ENCODE data around the gene GP9. TPM values are rescaled to one million over a fixed set of nuclear protein-coding genes. Genes with fewer than 3 reads are reported as not detected.

GP9 gene
- total RNA-seq (2021), result not detected in 2 replicates
- Bru-seq, nascent RNA, result not detected
- not detected for BruChase-seq, experiment 1, labeled RNA remaining after a 2-hour chase
- BruChase-seq, experiment 2, labeled RNA remaining after a 6-hour chase, result not detected
- long read RNA-seq, result 0 reads

DNA sequence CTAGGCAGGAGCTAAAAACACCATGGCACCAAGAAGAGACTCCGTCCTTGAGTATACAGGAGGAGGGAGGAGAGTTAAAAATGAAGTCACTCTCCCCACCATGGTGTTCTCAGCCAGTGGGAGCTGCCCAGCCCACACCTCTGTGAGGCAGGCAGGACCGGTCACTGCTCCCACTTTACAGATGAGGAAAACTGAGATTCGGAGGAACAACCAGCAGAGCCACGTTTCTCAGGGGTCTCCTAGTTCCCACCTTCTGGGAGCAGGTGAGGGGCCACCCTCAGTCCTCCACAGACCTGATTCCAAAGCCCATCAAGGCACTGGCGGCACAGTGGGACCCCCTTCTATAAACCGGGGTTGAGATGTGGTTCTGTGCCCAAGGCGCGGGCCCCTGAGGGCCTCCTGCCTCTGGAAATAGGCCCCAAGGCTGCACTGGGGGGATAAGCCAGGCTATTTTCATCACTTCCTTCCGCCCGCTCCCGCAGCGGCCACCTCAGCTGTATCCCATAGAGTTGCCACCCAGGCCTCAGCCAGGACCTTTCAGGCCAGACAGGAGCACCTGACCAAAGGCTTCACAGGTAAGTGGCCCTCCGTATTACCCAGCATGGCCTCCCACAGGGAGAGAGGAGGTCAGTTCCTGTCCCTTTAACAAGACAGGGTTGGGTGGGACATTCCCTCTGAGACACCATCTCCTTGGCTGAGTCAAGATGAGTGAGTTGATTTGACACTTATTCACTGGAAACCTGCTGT, at the start of gene GP9:
TSS of gene GP9 (plus strand) at position 504 of the 747 bp plus-strand sequence. CDS start 961 bp downstream, outside the sequence.
- H3K9me3 ChIP-seq (ENCODE audit: low read depth, low read length, poor library complexity, severe bottlenecking), result no peaks in the 10 kb centered on the region
- no peaks in the 10 kb centered on the region for H3K27me3 ChIP-seq (replicated peaks; ENCODE audit: insufficient read depth, low read depth, low read length, poor library complexity)
- H3K4me1 ChIP-seq (ENCODE audit: insufficient read depth, low read length, poor library complexity, severe bottlenecking), result no peaks in the 10 kb centered on the region
- TF ChIP-seq EZH2 (IDR thresholded peaks at IDR 0.05; ENCODE audit: borderline replicate concordance, low read depth, low read length, poor library complexity, severe bottlenecking) (no peak), CTCF (conservative IDR thresholded peaks at IDR 0.05; ENCODE audit: low read depth, low read length) (no peak)
- no peak within 1 kb of the TSS for H3K27ac ChIP-seq (ENCODE audit: low read depth, low read length, poor library complexity, severe bottlenecking)
- no peak within 1 kb of the TSS for H3K4me3 ChIP-seq (ENCODE audit: low read depth, low read length, poor library complexity, severe bottlenecking)
- intact Hi-C loops (cut with micrococcal nuclease; ENCODE audit: unreplicated experiment), result no loop called here
- H3K36me3 ChIP-seq (ENCODE audit: insufficient read depth, low read length, poor library complexity, severe bottlenecking), result no peaks in the 10 kb centered on the region
- CTCF ChIA-PET, result interaction anchor here (0.5 kb wide), 1 partner anchor 239 kb away, joined by 8 read pairs; no protein-coding TSS in a partner anchor
- POLR2A ChIA-PET (ENCODE audit: low non-redundant PET), result no interaction called here
- no TSS peak for BruUV-seq (replicated peaks)
- no peak for DNase-seq (ENCODE audit: low spot score)

DNA sequence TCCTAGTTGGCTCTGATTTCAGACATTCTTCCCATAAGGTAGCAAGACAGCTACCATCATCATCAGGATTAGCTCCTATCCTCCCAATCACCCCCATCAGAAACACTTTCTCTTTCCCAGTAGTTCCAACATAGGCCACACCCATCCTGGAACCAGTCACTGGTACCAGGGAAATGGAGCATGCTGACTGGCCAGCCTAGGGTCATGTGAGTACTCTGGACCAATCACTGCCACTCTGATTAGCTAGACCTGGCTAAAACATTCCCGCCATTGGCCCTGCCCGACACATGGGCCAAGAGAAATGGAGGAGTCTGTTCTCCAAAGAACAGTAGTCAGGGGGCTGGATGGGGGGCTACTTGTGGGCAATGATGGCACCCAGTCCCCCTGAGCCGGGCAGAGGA, 47.1 kb upstream of the GP9 start:
- Histone ChIP-seq H3K27ac (ENCODE audit: low read depth, low read length, poor library complexity, severe bottlenecking) (no peak overlapping the region), H3K4me3 (ENCODE audit: low read depth, low read length, poor library complexity, severe bottlenecking) (no peak overlapping the region), H3K36me3 (ENCODE audit: insufficient read depth, low read length, poor library complexity, severe bottlenecking) (no peaks in the 10 kb centered on the region), H3K9me3 (ENCODE audit: low read depth, low read length, poor library complexity, severe bottlenecking) (no peaks in the 10 kb centered on the region), H3K27me3 (replicated peaks; ENCODE audit: insufficient read depth, low read depth, low read length, poor library complexity) (no peaks in the 10 kb centered on the region), H3K4me1 (ENCODE audit: insufficient read depth, low read length, poor library complexity, severe bottlenecking) (peaks cover 7% of the 10 kb centered on the region)
- POLR2A ChIA-PET (ENCODE audit: low non-redundant PET), result no interaction called here
- intact Hi-C loops (cut with micrococcal nuclease; ENCODE audit: unreplicated experiment), result no loop called here
- no peak for DNase-seq (ENCODE audit: low spot score)
- CTCF ChIA-PET, result no interaction called here
- no TSS peak for BruUV-seq (replicated peaks)
- TF ChIP-seq EZH2 (IDR thresholded peaks at IDR 0.05; ENCODE audit: borderline replicate concordance, low read depth, low read length, poor library complexity, severe bottlenecking) (no peak), CTCF (conservative IDR thresholded peaks at IDR 0.05; ENCODE audit: low read depth, low read length) (no peak)

DNA sequence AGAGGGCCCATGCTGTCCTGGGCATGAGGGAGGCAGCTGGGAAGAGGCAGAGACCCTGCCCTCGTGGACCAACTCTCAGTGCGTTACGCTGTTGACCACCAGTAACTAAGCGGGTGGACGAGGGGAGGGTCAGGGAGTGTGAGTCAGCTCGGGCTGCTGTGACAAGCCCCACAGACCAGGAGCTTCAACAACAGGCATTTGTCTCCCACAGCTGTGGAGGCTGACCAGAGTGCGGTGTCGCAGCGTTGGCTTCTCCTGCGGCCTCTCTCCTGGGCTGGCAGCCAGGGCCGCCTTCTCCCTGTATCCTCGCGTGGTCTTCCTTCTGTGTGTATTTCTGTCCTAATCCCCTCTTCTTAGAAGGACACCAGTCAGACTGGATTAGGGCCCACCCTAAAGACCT, 46.4 kb upstream of the GP9 start:
- intact Hi-C loops (cut with micrococcal nuclease; ENCODE audit: unreplicated experiment), result no loop called here
- peaks cover 7% of the 10 kb centered on the region for H3K4me1 ChIP-seq (ENCODE audit: insufficient read depth, low read length, poor library complexity, severe bottlenecking)
- H3K36me3 ChIP-seq (ENCODE audit: insufficient read depth, low read length, poor library complexity, severe bottlenecking), result no peaks in the 10 kb centered on the region
- BruUV-seq (replicated peaks), result no TSS peak
- TF ChIP-seq EZH2 (IDR thresholded peaks at IDR 0.05; ENCODE audit: borderline replicate concordance, low read depth, low read length, poor library complexity, severe bottlenecking) (no peak), CTCF (conservative IDR thresholded peaks at IDR 0.05; ENCODE audit: low read depth, low read length) (no peak)
- no peak overlapping the region for H3K27ac ChIP-seq (ENCODE audit: low read depth, low read length, poor library complexity, severe bottlenecking)
- no peak overlapping the region for H3K4me3 ChIP-seq (ENCODE audit: low read depth, low read length, poor library complexity, severe bottlenecking)
- POLR2A ChIA-PET (ENCODE audit: low non-redundant PET), result no interaction called here
- CTCF ChIA-PET, result no interaction called here
- H3K27me3 ChIP-seq (replicated peaks; ENCODE audit: insufficient read depth, low read depth, low read length, poor library complexity), result no peaks in the 10 kb centered on the region
- no peak for DNase-seq (ENCODE audit: low spot score)
- no peaks in the 10 kb centered on the region for H3K9me3 ChIP-seq (ENCODE audit: low read depth, low read length, poor library complexity, severe bottlenecking)

Data from A673 (cell line).